ENCODE results near the gene NTSR2. TPM values are rescaled to one million over a fixed set of nuclear protein-coding genes. Genes with fewer than 3 reads are reported as not detected.

The NTSR2 gene
- total and polyA plus RNA-seq, 9 donors = not detected

GRCh38 chr2:11617527-11617926 lies 52.5 kb downstream of the NTSR2 start:
- DNase-seq = no peak
- no peaks in the 10 kb centered on the region for H3K4me1 ChIP-seq (ENCODE audit: control insufficient read depth, insufficient read depth, low read length)
- WGBS (ENCODE audit: insufficient coverage) = 91% methylated on average over 13 of the region's 14 CpGs
- H3K36me3 ChIP-seq (ENCODE audit: control insufficient read depth, insufficient read depth, low read length) = peaks cover 35% of the 10 kb centered on the region
- no peak overlapping the region for H3K4me3 ChIP-seq (ENCODE audit: low read length)
- no peak overlapping the region for H3K27ac ChIP-seq (ENCODE audit: low read length)
- H3K9me3 ChIP-seq (replicated peaks; ENCODE audit: control insufficient read depth, low read depth, low read length) = no peaks in the 10 kb centered on the region
- H3K27me3 ChIP-seq (ENCODE audit: control insufficient read depth, insufficient read depth, low read length) = no peaks in the 10 kb centered on the region

DNA sequence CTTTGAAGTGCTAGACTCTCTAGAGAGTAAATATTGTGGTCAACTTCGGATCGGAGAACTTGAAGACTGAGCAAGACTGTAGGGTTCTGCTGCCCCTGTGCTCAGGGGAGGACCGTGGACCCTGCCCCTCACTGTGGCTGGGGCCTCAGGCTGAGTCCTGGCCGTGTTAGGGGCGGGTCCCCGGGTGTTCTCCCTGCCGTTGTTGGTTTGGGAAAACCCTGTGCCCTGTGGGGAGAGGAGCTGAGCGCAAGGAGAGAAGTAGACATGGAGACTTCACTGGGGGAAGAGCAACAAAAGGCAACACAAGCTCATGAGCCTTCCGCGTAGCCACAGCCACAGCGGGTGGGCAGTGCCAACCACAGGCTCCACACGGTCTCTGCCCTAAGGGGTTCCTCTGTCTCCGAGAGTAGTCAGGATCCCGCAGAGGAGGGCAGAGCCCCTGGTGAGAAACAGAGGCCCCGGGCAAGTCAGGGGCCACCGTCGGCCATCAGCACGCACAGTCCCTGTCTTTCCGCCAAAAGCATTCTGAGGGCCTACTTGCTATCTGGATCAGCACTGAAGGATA lies 53.1 kb downstream of the NTSR2 start:
- WGBS (ENCODE audit: insufficient coverage) = 84% methylated on average over 17 of the region's 19 CpGs
- H3K36me3 ChIP-seq (ENCODE audit: control insufficient read depth, insufficient read depth, low read length) = peaks cover 40% of the 10 kb centered on the region
- no peak for DNase-seq
- no peak overlapping the region for H3K4me3 ChIP-seq (ENCODE audit: low read length)
- no peaks in the 10 kb centered on the region for H3K9me3 ChIP-seq (replicated peaks; ENCODE audit: control insufficient read depth, low read depth, low read length)
- no peaks in the 10 kb centered on the region for H3K4me1 ChIP-seq (ENCODE audit: control insufficient read depth, insufficient read depth, low read length)
- no peak overlapping the region for H3K27ac ChIP-seq (ENCODE audit: low read length)
- no peaks in the 10 kb centered on the region for H3K27me3 ChIP-seq (ENCODE audit: control insufficient read depth, insufficient read depth, low read length)

DNA sequence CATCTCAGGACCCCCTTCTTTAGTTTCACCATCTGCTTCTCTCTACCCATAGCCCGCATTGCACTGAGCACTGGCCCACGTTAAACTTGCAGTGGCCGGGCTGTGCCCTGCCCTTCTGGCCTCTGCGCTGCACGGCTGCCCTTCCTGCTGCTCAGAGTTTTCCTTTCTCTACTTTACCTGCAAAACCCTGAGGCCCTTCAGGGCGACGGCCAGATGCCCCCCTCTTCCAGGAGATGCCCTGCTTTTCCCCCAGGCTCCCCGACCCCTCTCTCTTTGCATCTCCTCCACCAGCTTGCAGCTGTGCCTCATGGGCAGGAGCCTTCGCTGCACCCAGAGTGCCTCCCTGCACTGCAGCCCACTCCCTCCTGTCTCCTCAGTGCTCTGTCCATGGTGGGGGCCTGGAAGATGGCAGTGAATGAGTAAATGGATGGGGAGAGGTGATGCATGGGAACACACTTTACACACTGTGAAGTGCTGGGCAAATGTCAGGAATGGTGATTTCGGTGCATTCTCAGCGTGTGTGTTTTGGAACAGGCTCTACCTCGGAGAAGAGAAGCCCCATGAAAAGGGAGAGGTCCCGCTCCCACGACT lies 53.8 kb downstream of the NTSR2 start:
- Histone ChIP-seq H3K4me3 (ENCODE audit: low read length) (no peak overlapping the region), H3K27me3 (ENCODE audit: control insufficient read depth, insufficient read depth, low read length) (no peaks in the 10 kb centered on the region), H3K4me1 (ENCODE audit: control insufficient read depth, insufficient read depth, low read length) (no peaks in the 10 kb centered on the region), H3K27ac (ENCODE audit: low read length) (no peak overlapping the region), H3K36me3 (ENCODE audit: control insufficient read depth, insufficient read depth, low read length) (peaks cover 45% of the 10 kb centered on the region), H3K9me3 (replicated peaks; ENCODE audit: control insufficient read depth, low read depth, low read length) (no peaks in the 10 kb centered on the region)
- no peak for DNase-seq
- 81% methylated on average over 9 of the region's 14 CpGs for WGBS (ENCODE audit: insufficient coverage)

DNA sequence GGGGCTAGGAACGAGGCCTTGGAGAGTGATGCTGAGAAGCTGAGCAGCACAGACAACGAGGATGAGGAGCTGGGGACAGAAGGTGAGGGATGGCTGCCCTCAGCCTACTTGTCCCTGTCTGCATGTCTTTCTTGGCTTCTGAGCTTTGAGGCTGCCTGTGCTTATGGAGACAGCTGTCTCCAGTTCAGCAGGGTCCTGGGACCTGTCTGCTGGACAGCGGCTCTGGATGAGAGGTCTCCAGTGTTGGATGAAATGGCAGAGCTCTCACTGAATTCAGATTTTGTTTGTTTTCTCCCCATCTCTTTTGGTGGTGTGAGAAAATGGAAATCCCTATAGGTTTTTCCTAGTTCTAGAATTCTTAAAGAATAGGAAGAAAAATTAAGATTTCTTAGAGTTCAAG lies 54.8 kb downstream of the NTSR2 start:
- Histone ChIP-seq H3K4me1 (ENCODE audit: control insufficient read depth, insufficient read depth, low read length) (no peaks in the 10 kb centered on the region), H3K27ac (ENCODE audit: low read length) (no peak overlapping the region), H3K27me3 (ENCODE audit: control insufficient read depth, insufficient read depth, low read length) (no peaks in the 10 kb centered on the region), H3K4me3 (ENCODE audit: low read length) (no peak overlapping the region), H3K36me3 (ENCODE audit: control insufficient read depth, insufficient read depth, low read length) (peaks cover 49% of the 10 kb centered on the region), H3K9me3 (replicated peaks; ENCODE audit: control insufficient read depth, low read depth, low read length) (no peaks in the 10 kb centered on the region)
- 78% methylated on average over 2 of the region's 3 CpGs for WGBS (ENCODE audit: insufficient coverage)
- DNase-seq = no peak

- Histone ChIP-seq H3K27ac (ENCODE audit: low read length) (no peak overlapping the region), H3K36me3 (ENCODE audit: control insufficient read depth, insufficient read depth, low read length) (peaks cover 43% of the 10 kb centered on the region), H3K4me1 (ENCODE audit: control insufficient read depth, insufficient read depth, low read length) (no peaks in the 10 kb centered on the region), H3K4me3 (ENCODE audit: low read length) (no peak overlapping the region), H3K9me3 (replicated peaks; ENCODE audit: control insufficient read depth, low read depth, low read length) (no peaks in the 10 kb centered on the region), H3K27me3 (ENCODE audit: control insufficient read depth, insufficient read depth, low read length) (no peaks in the 10 kb centered on the region)
- no peak for DNase-seq
- WGBS (ENCODE audit: insufficient coverage) = 100% methylated on average over 1 of the region's 5 CpGs
Observed at GRCh38 chr2:11613297-11613696, 56.7 kb downstream of the NTSR2 start.

GRCh38 chr2:11612553-11613215 lies 57.3 kb downstream of the NTSR2 start:
- WGBS (ENCODE audit: insufficient coverage) = 82% methylated on average over 19 of the region's 20 CpGs
- H3K9me3 ChIP-seq (replicated peaks; ENCODE audit: control insufficient read depth, low read depth, low read length) = no peaks in the 10 kb centered on the region
- no peak for DNase-seq
- H3K4me1 ChIP-seq (ENCODE audit: control insufficient read depth, insufficient read depth, low read length) = no peaks in the 10 kb centered on the region
- H3K27ac ChIP-seq (ENCODE audit: low read length) = no peak overlapping the region
- H3K27me3 ChIP-seq (ENCODE audit: control insufficient read depth, insufficient read depth, low read length) = no peaks in the 10 kb centered on the region
- H3K4me3 ChIP-seq (ENCODE audit: low read length) = no peak overlapping the region
- H3K36me3 ChIP-seq (ENCODE audit: control insufficient read depth, insufficient read depth, low read length) = peaks cover 39% of the 10 kb centered on the region

DNA sequence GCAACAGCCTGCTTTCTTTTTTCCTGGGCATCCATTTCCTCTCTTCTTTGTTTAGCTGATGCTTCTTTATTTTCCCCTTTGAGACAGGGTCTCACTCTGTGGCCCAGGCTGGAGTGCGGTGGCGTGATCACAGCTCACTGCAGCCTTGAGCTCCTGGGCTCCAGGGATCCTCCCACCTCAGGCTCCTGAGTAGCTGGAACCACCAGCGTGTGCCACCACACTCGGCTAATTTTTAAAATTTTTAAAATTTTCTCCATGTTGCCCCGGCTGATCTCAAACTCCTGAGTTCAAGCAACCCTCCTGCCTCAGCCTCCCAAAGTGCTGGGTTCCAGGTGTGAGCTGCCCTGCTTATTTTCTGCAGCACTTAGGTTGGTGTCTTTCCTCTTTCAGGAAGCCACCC lies 58.7 kb downstream of the NTSR2 start:
- H3K27me3 ChIP-seq (ENCODE audit: control insufficient read depth, insufficient read depth, low read length) = no peaks in the 10 kb centered on the region
- no peak overlapping the region for H3K27ac ChIP-seq (ENCODE audit: low read length)
- no peaks in the 10 kb centered on the region for H3K4me1 ChIP-seq (ENCODE audit: control insufficient read depth, insufficient read depth, low read length)
- no peak overlapping the region for H3K4me3 ChIP-seq (ENCODE audit: low read length)
- H3K9me3 ChIP-seq (replicated peaks; ENCODE audit: control insufficient read depth, low read depth, low read length) = no peaks in the 10 kb centered on the region
- DNase-seq = no peak
- WGBS (ENCODE audit: insufficient coverage) = 90% methylated on average over 4 of the region's 5 CpGs
- peaks cover 29% of the 10 kb centered on the region for H3K36me3 ChIP-seq (ENCODE audit: control insufficient read depth, insufficient read depth, low read length)

DNA sequence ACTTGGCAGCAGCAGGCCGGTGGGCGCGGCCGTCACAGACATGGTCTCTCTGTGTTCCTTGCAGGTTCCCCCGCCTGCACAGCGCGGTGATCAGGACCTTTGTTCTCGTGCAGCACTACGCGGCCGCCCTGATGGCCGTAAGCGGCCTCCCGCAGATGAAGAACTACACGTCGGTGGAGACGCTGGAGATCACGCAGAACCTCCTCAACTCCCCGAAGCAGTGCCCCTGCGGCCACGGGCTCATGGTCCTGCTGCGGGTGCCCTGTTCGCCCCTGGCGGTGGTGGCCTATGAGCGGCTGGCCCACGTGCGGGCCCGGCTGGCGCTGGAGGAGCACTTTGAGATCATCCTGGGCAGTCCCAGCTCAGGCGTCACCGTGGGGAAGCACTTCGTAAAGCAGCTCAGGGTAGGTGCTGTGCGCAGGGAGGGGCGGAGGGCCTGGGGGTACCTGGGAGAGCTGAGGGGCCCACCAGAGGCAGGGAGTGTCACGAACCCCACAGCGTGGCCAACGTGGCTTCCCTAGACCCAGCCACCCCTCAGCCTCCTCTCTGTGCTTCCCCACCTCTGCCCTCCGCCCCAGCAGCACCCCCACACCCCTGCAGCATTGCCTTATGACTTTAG lies 59.3 kb downstream of the NTSR2 start:
- DNase-seq = no peak

More for the DNA sequence above, 59.3 kb downstream of the NTSR2 start:
- H3K27ac ChIP-seq (ENCODE audit: low read length) = no peak overlapping the region
- 94% methylated on average over 37 of the region's 38 CpGs for WGBS (ENCODE audit: insufficient coverage)
- H3K36me3 ChIP-seq (ENCODE audit: control insufficient read depth, insufficient read depth, low read length) = peaks cover 27% of the 10 kb centered on the region
- H3K9me3 ChIP-seq (replicated peaks; ENCODE audit: control insufficient read depth, low read depth, low read length) = no peaks in the 10 kb centered on the region
- H3K4me1 ChIP-seq (ENCODE audit: control insufficient read depth, insufficient read depth, low read length) = no peaks in the 10 kb centered on the region
- no peaks in the 10 kb centered on the region for H3K27me3 ChIP-seq (ENCODE audit: control insufficient read depth, insufficient read depth, low read length)
- H3K4me3 ChIP-seq (ENCODE audit: low read length) = no peak overlapping the region
